GM19328 (cell line): ENCODE measurements around the gene ABCC1.
"Not testable (repeated sequence)": the region's sequence is repeated elsewhere in the genome, so short reads cannot be mapped to it uniquely, and the experiment has no call there.

Experiments used
- ATAC-seq: cut with Tn5 transposase; IDR thresholded peaks from one replicate; pipeline ENCODE4 v1.9.1; 2021; ENCODE audit warnings: mild to moderate bottlenecking, moderate library complexity; ENCODE audit not compliant: unreplicated experiment

Gene ABCC1

DNA sequence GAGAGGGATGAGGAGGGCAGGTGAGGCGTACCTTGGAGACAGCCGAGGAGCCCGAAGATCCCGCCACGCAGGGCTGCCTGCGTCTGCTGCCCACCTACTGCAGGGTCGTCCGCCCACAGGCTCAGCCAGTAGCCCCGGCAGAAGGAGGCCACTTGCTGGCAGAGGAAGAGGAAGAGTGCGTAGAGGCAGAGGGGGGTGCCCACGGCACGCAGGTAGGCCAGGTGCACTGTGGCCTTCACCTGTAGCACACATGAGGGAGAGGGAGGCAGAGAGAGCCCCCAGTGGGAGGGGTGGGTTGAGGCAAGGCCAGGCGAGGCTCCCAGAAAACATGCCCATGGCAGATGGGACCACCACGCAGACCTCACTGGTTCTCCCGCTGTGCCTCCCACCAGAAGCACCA, 220.2 kb downstream of the ABCC1 start:
- no peak for ATAC-seq

DNA sequence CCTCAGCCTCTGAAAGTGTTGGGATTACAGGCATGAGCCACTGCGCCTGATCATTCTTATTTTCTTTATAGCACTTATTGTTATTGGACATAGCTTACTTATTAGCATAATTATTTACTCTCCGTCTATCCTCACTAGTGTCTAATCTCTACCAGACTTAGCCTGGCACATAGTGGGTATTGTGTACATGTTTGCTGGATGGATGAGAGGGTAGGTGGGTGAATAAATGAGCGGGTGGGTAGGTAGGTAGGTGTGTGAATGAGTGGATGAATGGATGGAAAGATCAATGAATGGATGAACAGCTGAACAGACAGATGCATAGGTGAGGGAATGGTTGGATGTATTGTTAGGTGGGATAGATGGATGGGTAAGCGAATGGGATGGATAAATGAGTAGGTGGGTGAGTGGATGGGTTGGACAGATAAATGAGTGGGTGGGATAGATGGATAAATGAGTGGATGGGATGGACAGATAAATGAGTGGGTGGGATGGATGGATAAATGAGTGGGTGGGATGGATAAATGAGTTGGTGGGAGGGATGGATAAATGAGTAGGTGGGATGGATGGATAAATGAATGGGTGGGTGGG, 222.0 kb downstream of the ABCC1 start:
- no peak for ATAC-seq

DNA sequence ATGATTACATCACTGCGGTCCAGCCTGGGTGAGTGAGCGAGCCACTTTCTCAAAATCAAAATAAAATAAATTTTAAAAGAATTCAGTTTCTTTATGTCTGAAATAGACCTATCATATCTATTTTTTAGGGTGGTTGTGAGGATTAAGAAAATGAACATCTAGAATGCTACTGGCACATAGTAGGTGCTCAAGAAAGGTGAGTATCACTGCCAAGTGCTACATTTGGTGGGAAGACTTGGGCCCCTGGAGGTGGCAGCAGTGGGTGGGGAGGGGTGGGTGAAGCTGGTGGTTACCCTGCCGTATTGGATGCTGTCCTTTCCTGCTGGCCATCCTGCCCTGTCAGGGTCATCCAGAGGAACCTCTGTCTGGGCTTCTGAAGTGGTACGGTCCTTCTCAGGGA, 223.6 kb downstream of the ABCC1 start:
- ATAC-seq, result no peak

DNA sequence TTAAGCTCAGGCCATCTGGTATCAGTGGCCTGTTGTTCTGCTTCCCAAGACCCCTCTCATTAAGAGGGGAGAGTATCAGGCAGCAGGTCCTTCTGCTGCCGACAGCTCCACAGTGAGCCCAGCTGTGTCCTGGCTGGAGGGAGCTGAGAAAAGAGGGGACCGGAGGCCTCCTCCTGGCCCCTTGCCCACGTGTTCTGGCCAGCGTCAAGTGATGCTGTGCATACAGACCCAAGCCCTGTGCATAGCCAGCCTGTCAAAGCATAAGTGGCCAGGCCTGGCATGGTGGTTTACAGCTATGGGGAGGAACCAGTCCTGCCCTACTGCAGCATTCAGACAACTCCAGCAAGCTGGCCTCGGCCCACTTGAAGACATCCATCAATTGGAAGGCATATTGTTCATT, 225.9 kb downstream of the ABCC1 start:
- no peak for ATAC-seq

DNA sequence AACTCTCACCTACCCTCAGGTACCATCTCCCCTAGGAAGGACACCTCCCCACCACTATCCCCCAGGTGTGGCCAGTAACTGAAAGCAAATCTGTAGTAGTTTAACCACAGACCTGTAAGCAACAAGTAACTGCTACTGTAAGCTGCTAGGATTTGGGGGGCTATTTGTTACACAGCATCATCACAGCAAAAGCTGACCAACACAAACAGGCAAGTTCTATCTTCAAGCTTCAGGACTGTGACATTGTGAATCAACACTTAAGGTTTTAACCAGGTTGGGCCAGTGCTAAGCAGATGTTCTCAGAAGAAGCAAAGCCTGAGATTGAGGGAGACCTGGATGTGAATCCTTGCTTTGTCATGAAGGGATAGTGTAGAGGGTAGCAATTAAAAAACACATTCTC, 226.9 kb downstream of the ABCC1 start:
- ATAC-seq, result no peak

DNA sequence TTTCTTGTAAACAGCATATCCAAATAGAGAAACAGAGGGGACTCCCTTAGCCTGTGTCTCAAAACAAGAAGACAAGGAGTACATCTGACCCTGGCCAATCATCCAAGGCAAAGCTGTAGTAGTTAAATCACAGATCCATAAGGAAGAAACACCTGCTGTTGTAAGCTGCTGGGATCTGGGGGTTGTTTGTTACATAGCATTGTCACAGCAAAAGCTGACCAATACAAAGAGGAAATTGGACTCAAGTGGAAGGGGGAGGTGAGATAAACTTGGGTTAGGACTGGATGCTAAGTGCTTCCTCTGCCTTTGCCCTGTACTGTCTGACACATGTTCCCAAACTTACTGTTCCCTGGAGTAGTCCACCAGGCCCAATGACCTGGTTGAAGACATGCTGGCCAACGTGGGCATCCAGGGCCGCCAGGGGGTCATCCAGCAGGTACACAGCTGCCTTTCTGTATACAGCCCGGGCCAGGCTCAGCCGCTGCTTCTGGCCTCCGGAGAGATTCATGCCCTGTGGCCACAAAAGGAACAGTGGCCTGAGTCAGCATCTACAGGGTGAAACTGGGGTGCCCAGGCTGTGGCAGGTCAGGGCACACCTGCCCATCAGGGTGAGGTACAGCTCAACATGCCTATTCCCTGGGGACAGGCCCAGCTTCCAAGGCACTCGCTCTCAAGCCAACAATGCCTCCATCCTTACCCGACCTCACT, 229.2 kb downstream of the ABCC1 start:
- ATAC-seq, result no peak

DNA sequence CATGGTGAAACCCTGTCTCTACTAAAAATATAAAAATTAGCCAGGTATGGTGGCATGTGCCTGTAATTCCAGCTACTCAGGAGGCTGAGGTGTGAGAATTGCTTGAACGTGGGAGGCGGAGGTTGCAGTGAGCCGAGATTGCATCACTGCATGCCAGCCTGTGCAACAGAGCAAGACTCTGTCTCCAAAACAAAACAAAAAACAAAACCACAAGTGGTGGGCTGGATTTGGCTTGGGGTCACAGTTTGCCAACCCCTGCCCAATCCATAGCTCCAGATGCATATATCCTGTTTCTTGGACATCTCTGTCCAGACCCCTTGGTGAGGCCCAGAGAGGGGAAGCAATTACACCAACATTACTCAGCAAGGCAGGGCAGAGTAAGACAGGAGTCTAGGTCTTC, 232.3 kb downstream of the ABCC1 start:
- not testable (repeated sequence) for ATAC-seq

DNA sequence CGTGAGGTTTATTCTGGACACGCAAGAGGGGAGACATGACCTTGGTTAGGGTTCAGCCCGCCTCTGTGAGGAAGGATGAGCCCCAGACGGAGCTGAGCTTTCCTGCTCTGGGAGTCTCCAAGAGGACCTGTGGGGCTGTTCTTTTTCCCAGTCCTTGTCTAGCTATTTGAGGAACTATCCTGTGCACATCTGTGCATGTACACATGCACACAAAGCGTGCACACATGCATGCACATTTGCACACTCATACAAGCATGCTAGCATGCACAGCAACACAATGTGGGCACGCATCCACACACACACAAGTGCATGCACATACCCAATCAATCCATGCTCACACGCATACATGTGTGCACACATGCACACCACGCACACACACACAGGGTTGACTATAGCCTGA, 233.5 kb downstream of the ABCC1 start:
- ATAC-seq, result no peak

DNA sequence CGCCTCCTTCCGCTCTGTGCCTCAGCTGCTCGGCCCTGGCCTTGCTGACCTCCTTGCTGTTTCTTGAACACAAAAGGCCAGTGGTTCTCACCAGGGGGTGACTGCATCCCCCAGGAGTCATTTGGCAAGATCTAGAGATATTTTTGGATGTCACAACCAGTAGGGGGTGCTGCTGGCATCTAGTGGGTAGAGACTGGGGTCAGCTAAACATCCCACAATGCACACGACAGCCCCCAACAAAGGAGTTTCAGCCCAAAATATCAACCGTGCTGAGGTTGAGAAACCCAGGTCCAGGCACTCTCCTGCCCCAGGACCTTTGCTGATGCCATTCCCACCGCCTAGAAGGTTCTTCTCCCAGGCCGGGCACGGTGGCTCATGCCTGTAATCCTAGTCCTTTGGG, 234.1 kb downstream of the ABCC1 start:
- no peak for ATAC-seq

DNA sequence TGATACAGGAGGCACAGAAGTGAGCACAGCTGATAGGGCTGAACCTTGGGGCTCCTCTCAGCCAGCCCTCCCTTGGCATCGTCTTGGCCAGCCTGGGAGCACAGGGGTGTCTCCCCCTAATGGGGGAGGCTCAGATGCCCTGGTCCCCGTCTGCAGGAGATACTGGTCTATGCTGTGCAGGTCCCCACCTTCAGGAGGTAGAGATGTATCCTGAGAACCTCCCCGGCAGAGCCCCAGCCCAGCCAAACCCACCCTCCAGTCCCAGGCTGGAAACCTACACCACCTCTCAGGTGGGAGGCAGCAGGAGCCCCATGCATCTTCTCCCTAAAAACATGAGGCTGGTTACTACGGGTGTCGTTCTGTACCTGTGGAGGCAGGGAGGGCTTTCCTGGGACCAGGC, 235.2 kb downstream of the ABCC1 start:
- ATAC-seq, result no peak

DNA sequence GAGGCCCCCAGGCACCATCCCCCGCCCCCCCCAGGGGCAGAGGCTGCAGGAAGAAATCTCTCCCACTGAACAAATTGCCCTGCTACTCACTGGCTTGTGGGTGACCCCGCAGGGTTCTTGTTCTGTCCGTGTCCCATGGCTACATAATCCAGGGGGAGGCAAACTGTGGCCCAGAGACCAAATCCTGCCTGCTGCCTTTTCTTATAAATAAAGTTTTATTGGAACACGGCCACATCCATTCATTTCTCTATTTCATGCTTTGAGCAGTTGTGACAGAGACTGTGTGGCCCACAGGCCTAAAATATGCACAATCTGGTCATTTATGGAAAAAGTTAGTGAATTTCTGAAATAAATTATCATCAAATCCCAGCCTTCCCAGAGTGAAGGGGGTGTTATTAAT, 235.7 kb downstream of the ABCC1 start:
- no peak for ATAC-seq

DNA sequence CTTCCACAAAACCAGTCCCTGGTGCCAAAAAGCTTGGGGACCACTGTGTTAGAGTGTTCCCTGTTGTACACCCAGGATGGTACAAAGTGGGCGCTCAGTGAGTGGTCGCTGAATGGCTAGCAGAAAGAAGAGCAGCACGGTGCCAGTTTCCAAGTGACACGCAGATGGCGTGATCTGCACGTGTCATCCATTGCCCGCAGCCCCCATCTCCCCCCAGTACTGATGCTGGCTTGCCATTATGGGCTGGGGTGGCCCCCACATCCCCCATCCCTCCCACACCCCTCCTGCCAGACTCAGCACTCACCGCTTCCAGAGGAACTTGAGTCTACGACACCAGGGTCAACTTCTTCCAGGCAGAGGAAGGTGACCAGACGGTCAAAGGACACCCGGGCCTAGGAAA, 237.4 kb downstream of the ABCC1 start:
- no peak for ATAC-seq

DNA sequence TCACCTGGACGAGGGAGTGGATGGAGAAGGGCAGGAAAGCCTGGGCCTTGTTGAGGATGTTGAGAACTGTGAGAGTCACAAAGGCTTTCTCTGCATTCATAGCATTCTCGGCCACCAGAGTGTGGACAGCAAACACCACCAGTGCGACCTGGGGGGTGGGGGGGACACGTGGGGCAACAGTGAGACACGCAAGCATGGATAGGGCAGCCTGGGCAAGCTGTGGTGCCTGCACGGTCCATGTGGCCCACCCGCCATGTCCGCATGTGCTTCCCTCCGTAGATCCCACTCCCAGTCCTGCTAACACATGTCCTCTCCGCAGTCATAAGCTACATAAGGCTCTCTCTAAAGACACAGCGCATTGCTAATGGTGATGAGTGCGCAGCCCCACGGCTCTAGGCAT, 239.4 kb downstream of the ABCC1 start:
- ATAC-seq, result no peak

DNA sequence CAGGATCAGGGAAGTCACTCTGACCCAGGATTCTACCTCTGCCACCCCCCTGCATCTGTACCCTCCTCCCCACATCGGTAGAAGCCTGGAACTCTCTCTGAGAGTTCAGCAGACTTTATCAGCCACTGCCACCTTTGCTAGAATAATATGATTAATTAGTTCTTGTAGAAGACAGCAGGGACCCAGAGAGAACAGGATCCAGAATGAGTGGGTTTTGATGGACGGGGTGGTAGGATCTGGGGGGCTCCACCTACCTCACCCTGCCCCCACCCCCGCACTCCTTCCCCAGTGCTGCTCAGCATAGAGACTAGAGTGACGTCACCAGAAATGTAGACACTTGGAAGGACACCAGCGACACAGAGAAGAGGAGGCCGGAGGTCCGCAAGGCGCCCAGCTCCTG, 240.4 kb downstream of the ABCC1 start:
- no peak for ATAC-seq

DNA sequence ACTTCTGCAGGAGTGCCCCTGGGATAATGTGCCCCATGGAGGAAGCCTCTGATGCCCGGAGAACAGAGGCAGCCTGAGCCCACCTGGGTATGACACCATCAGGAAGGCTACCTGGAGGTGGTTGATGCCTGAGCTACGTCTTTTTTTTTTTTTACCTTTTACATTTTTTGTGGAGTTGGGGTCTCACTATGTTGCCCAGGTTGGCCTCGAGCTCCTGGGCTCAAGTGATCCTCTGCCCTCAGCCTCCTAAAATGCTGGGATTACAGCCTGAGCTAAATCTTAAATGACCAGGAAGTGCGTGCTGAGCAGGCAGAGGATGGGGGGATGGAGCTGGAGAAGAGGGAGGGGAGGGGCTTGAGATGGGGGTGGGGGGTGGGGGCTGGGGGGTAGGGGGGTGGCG, 241.1 kb downstream of the ABCC1 start:
- no peak for ATAC-seq

DNA sequence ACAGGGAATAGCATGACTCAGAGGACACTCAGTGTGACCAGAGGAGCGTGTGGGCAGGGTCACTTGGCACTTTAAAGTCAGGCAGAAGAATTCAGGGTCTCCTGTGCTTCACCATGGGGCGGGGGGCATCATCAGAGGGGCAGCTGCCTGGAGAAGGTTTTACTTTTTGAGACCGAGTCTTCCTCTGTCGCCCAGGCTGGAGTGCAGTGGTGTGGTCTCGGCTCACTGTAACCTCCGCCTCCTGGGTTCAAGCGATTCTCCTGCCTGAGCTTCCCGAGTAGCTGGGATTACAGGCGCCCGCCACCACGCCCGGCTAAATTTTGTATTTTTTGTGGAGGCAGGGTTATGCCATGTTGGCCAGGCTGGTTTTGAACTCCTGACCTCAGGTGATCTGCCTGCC, 241.6 kb downstream of the ABCC1 start:
- ATAC-seq, result not testable (repeated sequence)

DNA sequence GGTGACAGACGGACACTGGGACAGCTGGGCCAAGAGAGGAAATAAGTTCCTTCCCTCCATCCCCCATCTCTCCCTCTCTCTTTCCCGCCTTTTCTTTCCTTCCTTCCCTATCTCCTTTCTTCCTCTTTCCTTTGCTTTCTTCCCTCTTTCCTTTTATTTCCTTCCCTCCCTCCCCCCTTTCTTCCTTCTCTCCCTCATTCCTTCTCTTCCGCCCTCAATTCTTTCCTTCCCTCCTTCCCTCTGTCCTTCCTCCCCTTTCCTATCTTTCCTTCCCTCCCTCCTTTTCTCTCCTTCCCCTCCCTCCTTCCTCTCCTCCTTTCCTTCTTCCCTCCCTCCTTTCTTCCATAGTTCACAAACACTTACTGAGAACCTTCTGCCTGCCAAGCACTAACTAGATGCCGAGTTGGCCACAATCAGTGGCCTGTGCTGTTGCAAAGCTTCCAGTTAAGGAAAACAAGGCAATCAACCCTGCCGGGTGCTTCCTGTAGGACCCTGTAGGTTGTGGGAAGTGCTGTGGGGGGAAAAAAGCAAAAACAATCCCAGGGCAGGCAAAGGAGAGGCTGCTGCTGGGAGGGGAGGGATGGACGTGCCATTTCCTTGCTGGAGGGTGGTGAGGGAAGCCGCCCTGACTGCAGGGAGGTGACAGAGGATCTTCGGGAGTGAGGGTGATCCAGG, 242.2 kb downstream of the ABCC1 start:
- no peak for ATAC-seq
